CD14-positive monocyte (primary cell): ENCODE results near the gene SVIL. TPM values are rescaled to one million over a fixed set of nuclear protein-coding genes. Genes with fewer than 3 reads are reported as not detected.
"Not testable (repeated sequence)": the region's sequence is repeated elsewhere in the genome, so short reads cannot be mapped to it uniquely, and the experiment has no call there.

Experiments used
- DNase-seq, 3 donors: peaks; one replicate each; pipeline ENCODE4 v3.0.0-alpha.2; 2011 to 2022
- H2AFZ ChIP-seq: 2 replicates; pipeline ENCODE4 v1.6.0; 2012; ENCODE audit warnings: mild to moderate bottlenecking, low read depth, low read length, inconsistent platforms; ENCODE audit not compliant: insufficient read depth, poor library complexity, severe bottlenecking
- H3K27ac ChIP-seq, 2 donors: 1 replicate in 1 of 2; 2 replicates in 1 of 2; pipeline ENCODE4 v1.5.1; 2012 to 2013; ENCODE audit warnings: low read length in 2 of 2, control low read depth in 1 of 2, inconsistent platforms in 1 of 2, low read depth in 1 of 2, mild to moderate bottlenecking in 1 of 2
- H3K27me3 ChIP-seq, 2 donors: one replicate each; pipeline versions ENCODE4 v1.6.0 to v1.6.1; 2011 to 2013; ENCODE audit warnings: low read length in 2 of 2; ENCODE audit not compliant: control insufficient read depth in 2 of 2, insufficient read depth in 2 of 2
- H3K36me3 ChIP-seq, 2 donors: replicated peaks in 1 of 2; 1 replicate in 1 of 2; 2 replicates in 1 of 2; pipeline versions ENCODE4 v1.5.1 to v1.6.1; 2012 to 2013; ENCODE audit warnings: low read length in 2 of 2, control low read depth in 1 of 2, inconsistent platforms in 1 of 2, mild to moderate bottlenecking in 1 of 2; ENCODE audit not compliant: insufficient read depth in 2 of 2, control insufficient read depth in 1 of 2
- H3K4me1 ChIP-seq, 2 donors: 1 replicate in 1 of 2; 2 replicates in 1 of 2; pipeline versions ENCODE4 v1.5.1 to v1.6.1; 2012 to 2013; ENCODE audit warnings: low read length in 2 of 2, control low read depth in 1 of 2, inconsistent platforms in 1 of 2, mild to moderate bottlenecking in 1 of 2, moderate library complexity in 1 of 2; ENCODE audit not compliant: insufficient read depth in 2 of 2, control insufficient read depth in 1 of 2
- H3K4me2 ChIP-seq: replicated peaks from 2 replicates; pipeline ENCODE3; 2012; ENCODE audit warnings: low read length, moderate library complexity, mild to moderate bottlenecking; ENCODE audit not compliant: poor library complexity, severe bottlenecking; ENCODE audit errors: extremely low read depth
- H3K4me3 ChIP-seq, 3 experiments: fragments of 200-600 bp in 1 of 3; sonication (generic) in 1 of 3; replicated peaks in 1 of 3; 1 replicate in 2 of 3; 2 replicates in 1 of 3; pipeline ENCODE4 v1.5.1; 2011 to 2013; ENCODE audit warnings: low read length in 3 of 3, mild to moderate bottlenecking in 3 of 3, control low read depth in 2 of 3, low read depth in 2 of 3, inconsistent platforms in 1 of 3, moderate library complexity in 1 of 3
- H3K79me2 ChIP-seq: 2 replicates; pipeline ENCODE4 v1.6.0; 2012; ENCODE audit warnings: mild to moderate bottlenecking, control low read depth, inconsistent platforms, low read length, moderate library complexity; ENCODE audit not compliant: insufficient read depth
- H3K9ac ChIP-seq: 2 replicates; pipeline ENCODE4 v1.6.0; 2017; ENCODE audit warnings: low read length, mild to moderate bottlenecking; ENCODE audit not compliant: insufficient read depth, poor library complexity, severe bottlenecking
- H3K9me3 ChIP-seq, 2 donors: replicated peaks in 1 of 2; 1 replicate in 1 of 2; 2 replicates in 1 of 2; pipeline versions ENCODE4 v1.5.1 to v1.6.1; 2012 to 2013; ENCODE audit warnings: low read length in 2 of 2, control low read depth in 1 of 2; ENCODE audit not compliant: control insufficient read depth in 1 of 2, insufficient read depth in 1 of 2
- H4K20me1 ChIP-seq: 2 replicates; pipeline ENCODE4 v1.6.0; 2012; ENCODE audit warnings: mild to moderate bottlenecking, low read length, control low read depth, moderate library complexity; ENCODE audit not compliant: insufficient read depth
- H3K27ac Mint-ChIP-seq, 7 donors: one replicate each; pipeline ENCODE4 v1.8.0; 2020; ENCODE audit warnings: mild to moderate bottlenecking in 7 of 7, mixed read lengths in 7 of 7, moderate library complexity in 6 of 7, inconsistent platforms in 2 of 7
- H3K27me3 Mint-ChIP-seq, 3 donors: one replicate each; pipeline ENCODE4 v1.8.0; 2021 to 2022; ENCODE audit warnings: low read depth in 3 of 3, mild to moderate bottlenecking in 3 of 3, mixed read lengths in 3 of 3, moderate library complexity in 3 of 3, inconsistent platforms in 1 of 3
- H3K36me3 Mint-ChIP-seq, 2 donors: one replicate each; pipeline ENCODE4 v1.8.0; 2020; ENCODE audit warnings: mixed read lengths in 2 of 2, inconsistent platforms in 1 of 2, mild to moderate bottlenecking in 1 of 2
- H3K4me1 Mint-ChIP-seq: one replicate; pipeline ENCODE4 v1.8.0; 2020; ENCODE audit warnings: mild to moderate bottlenecking, mixed read lengths
- H3K4me3 Mint-ChIP-seq, 2 donors: one replicate each; pipeline ENCODE4 v1.8.0; 2020; ENCODE audit warnings: mild to moderate bottlenecking in 2 of 2, mixed read lengths in 2 of 2, moderate library complexity in 1 of 2
- H3K9me3 Mint-ChIP-seq, 7 donors: one replicate each; pipeline ENCODE4 v1.8.0; 2020 to 2022; ENCODE audit warnings: mixed read lengths in 7 of 7, mild to moderate bottlenecking in 6 of 7, moderate library complexity in 6 of 7, inconsistent platforms in 2 of 7
- CTCF ChIP-seq: fragments of 200-600 bp; IDR thresholded peaks from one replicate; pipeline ENCODE4 v1.8.0; 2022; ENCODE audit warnings: antibody characterized with exemption, mild to moderate bottlenecking
- WGBS: methylation state at CpG from one replicate; pipeline ENCODE4 v1.1.5; 2013; ENCODE audit warnings: missing lambda C conversion rate; ENCODE audit not compliant: insufficient coverage; 5-methylcytosine and 5-hydroxymethylcytosine counted together
- intact Hi-C, 2 donors: fragments of 100-400 bp; cut with micrococcal nuclease; formaldehyde crosslinking; loops; one replicate each; pipeline versions ENCODE4 v1.15.0 to v1.15.1; 2023
- polyA plus RNA-seq, 3 donors: library from polyadenylated mRNA; depleted of rRNA in 1 of 3; unstranded in 2 of 3; stranded (reverse) in 1 of 3; fragments of 300-500 nt in 2 of 3; fragments of >200 nt in 1 of 3; fragmentation: Illumina TruSeq in 2 of 3; gene quantifications; 1 replicate in 2 of 3; 2 replicates in 1 of 3; pipeline ENCODE4 v1.2.3, GENCODE V29; 2012 to 2021

The SVIL gene
- polyA plus RNA-seq, 3 donors = 2.1 to 14.3 (median 5.8) TPM

GRCh38 chr10:29554660-29555059 is 80.1 kb downstream of the SVIL start:
- 3% methylated on average over 5 of the region's 9 CpGs for WGBS
- H3K36me3 Mint-ChIP-seq = peaks cover 34 to 52% of the 10 kb centered on the region in 2 donors
- H3K27ac Mint-ChIP-seq = peak overlapping the region; percentile 82 to 98 (median 95)
- peak; percentile 18 for TF ChIP-seq CTCF
- Histone ChIP-seq H3K36me3 (peaks cover 18 to 47% of the 10 kb centered on the region in 2 donors), H2AFZ (no peak overlapping the region), H4K20me1 (no peaks in the 10 kb centered on the region), H3K27ac (peak overlapping the region; percentile 64 to 75), H3K9me3 (no peaks in the 10 kb centered on the region), H3K4me1 (peaks cover 8 to 20% of the 10 kb centered on the region in 2 donors), H3K4me2 (peak overlapping the region; percentile 44), H3K9ac (no peak overlapping the region), H3K79me2 (no peaks in the 10 kb centered on the region), H3K4me3 (peak overlapping the region in 1 of 3 experiments; percentile 46), H3K27me3 (no peaks in the 10 kb centered on the region)
- intact Hi-C loops = loop anchor here in 1 of 2 donors (5.0 to 10.0 kb wide), 2 partner anchors 38 to 180 kb away; no protein-coding TSS in a partner anchor
- peak overlapping the region; percentile 51 to 87 for H3K4me3 Mint-ChIP-seq
- H3K27me3 Mint-ChIP-seq = peaks cover 0 to 2% (median 0%) of the 10 kb centered on the region in 3 donors
- DNase-seq = peak; percentile 27 to 73 (median 35)
- peaks cover 0 to 1% (median 0%) of the 10 kb centered on the region in 7 donors for H3K9me3 Mint-ChIP-seq
- H3K4me1 Mint-ChIP-seq = peaks cover 24% of the 10 kb centered on the region

DNA sequence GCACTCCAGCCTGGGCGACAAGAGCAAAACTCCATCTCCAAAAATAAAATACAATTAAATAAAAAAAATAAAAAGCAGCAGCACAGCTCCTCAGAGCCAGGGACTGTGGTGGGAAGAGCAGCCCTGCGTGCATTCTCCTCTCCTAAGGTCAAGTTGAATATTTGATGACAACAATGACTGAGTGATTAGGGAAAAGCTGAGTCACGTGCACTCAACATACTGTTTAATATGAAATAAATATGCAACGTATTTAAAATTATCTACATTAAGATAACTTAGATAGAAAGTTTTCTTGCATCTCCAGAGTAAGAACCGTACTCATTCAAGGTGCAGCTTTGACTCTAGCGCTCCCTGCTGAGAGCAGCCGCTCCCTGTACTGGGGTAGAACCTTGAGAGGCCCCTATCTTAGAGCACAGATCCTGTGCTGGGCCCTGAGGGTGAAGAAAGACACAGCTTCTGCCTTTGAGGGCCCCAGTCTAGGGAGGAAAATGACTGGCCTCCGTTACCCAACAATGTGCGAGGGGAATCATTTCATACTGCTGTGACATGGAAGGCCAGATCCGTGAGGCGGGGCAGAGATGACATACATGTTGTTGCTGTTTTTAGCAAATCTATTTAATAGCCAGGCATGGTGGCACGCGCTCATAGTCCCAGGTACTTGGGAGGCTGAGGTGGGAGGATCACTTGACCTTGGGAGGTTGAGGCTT is 81.1 kb downstream of the SVIL start:
- no peak overlapping the region for H3K4me3 ChIP-seq
- no peak overlapping the region for H3K4me3 Mint-ChIP-seq
- no peaks in the 10 kb centered on the region for H3K79me2 ChIP-seq
- H3K9me3 ChIP-seq = no peaks in the 10 kb centered on the region
- DNase-seq = peak in 2 of 3 donors; percentile 10 to 40
- intact Hi-C loops = loop anchor here in 1 of 2 donors (5.0 to 10.0 kb wide), 2 partner anchors 39 to 181 kb away; no protein-coding TSS in a partner anchor
- H3K9me3 Mint-ChIP-seq = peaks cover 0 to 1% (median 0%) of the 10 kb centered on the region in 7 donors
- no peaks in the 10 kb centered on the region for H3K27me3 Mint-ChIP-seq
- WGBS = 73% methylated on average over 7 of the region's 13 CpGs
- H4K20me1 ChIP-seq = no peaks in the 10 kb centered on the region
- no peak overlapping the region for H2AFZ ChIP-seq
- H3K27ac Mint-ChIP-seq = peak overlapping the region in 6 of 7 donors; percentile 72 to 98 (median 84)
- peaks cover 8 to 20% of the 10 kb centered on the region in 2 donors for H3K4me1 ChIP-seq
- H3K4me1 Mint-ChIP-seq = peaks cover 24% of the 10 kb centered on the region
- peaks cover 32 to 50% of the 10 kb centered on the region in 2 donors for H3K36me3 Mint-ChIP-seq
- H3K27me3 ChIP-seq = no peaks in the 10 kb centered on the region
- TF ChIP-seq CTCF = no peak
- peaks cover 18 to 45% of the 10 kb centered on the region in 2 donors for H3K36me3 ChIP-seq
- H3K4me2 ChIP-seq = no peak overlapping the region
- H3K27ac ChIP-seq = peak overlapping the region; percentile 21 to 64
- no peak overlapping the region for H3K9ac ChIP-seq

DNA sequence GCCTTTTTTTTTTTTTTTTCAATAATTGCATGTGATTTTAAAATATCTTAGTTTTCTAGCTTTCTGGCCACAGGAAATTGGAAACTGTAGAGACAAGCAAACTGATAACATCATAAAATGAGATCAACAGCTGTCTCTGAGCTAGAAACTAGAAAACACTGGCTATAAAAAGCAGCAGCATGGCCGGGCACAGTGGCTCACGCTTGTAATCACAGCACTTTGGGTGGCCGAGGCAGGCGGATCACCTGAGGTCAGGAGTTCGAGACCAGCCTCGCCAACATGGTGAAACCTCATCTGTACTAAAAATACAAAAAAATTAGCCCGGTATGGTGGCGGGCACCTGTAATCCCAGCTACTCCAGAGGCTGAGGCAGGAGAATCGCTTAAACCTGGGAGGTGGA is 81.7 kb downstream of the SVIL start:
- WGBS = 95% methylated on average over 6 of the region's 9 CpGs
- peaks cover 38 to 56% of the 10 kb centered on the region in 2 donors for H3K36me3 Mint-ChIP-seq
- H3K27me3 Mint-ChIP-seq = not testable (repeated sequence)

More for the DNA sequence above, 81.7 kb downstream of the SVIL start:
- intact Hi-C loops = loop anchor here in 1 of 2 donors (5.0 to 10.0 kb wide), 2 partner anchors 39 to 182 kb away; no protein-coding TSS in a partner anchor
- not testable (repeated sequence) for H3K27ac ChIP-seq, H3K9me3 ChIP-seq, H2AFZ ChIP-seq, H3K27me3 ChIP-seq, H3K4me3 Mint-ChIP-seq, H3K4me3 ChIP-seq, H3K27ac Mint-ChIP-seq, H3K79me2 ChIP-seq, H3K9ac ChIP-seq, H3K4me2 ChIP-seq, DNase-seq, H4K20me1 ChIP-seq, H3K9me3 Mint-ChIP-seq
- H3K4me1 Mint-ChIP-seq = peaks cover 27% of the 10 kb centered on the region
- peaks cover 18 to 49% of the 10 kb centered on the region in 2 donors for H3K36me3 ChIP-seq
- peaks cover 8 to 20% of the 10 kb centered on the region in 2 donors for H3K4me1 ChIP-seq
